PC-3 (cell line): ENCODE results near the gene ERBB2.

ENCODE experiments used
- CTCF ChIP-seq: fragments of 300-600 bp; sonication (generic); conservative IDR thresholded peaks from 2 replicates; pipeline ENCODE4 v1.5.1; 2017; ENCODE audit warnings: antibody characterized with exemption, low read depth, mild to moderate bottlenecking, low read length
- EZH2 ChIP-seq: fragments of 300-600 bp; sonication (generic); IDR thresholded peaks from one replicate; pipeline ENCODE4 v1.6.1; 2017; ENCODE audit warnings: antibody characterized with exemption, mild to moderate bottlenecking, low read length; ENCODE audit not compliant: unreplicated experiment
- EZH2phosphoT487 ChIP-seq: fragments of 300-600 bp; sonication (generic); IDR thresholded peaks from 2 replicates; pipeline ENCODE4 v1.6.1; 2018; ENCODE audit warnings: mild to moderate bottlenecking, antibody characterized with exemption, low read length, borderline replicate concordance

GRCh38 chr17:39706383-39706782 lies 6.5 kb downstream of the ERBB2 start:
- no peak for TF ChIP-seq CTCF
- no peak for TF ChIP-seq EZH2
- TF ChIP-seq EZH2phosphoT487: no peak
